COLO668 (cell line): ENCODE data around the gene ZNF532.
"Not testable (repeated sequence)": the region's sequence is repeated elsewhere in the genome, so short reads cannot be mapped to it uniquely, and the experiment has no call there.

Experiments
- DNase-seq: peaks from one replicate; lab custom pipeline; 2025; ENCODE audit not compliant: unreplicated experiment; lab: John Stamatoyannopoulos, UW

ZNF532 gene

GRCh38 chr18:59002974-59003594, 138.4 kb downstream of the ZNF532 start:
- DNase-seq: no peak

DNA sequence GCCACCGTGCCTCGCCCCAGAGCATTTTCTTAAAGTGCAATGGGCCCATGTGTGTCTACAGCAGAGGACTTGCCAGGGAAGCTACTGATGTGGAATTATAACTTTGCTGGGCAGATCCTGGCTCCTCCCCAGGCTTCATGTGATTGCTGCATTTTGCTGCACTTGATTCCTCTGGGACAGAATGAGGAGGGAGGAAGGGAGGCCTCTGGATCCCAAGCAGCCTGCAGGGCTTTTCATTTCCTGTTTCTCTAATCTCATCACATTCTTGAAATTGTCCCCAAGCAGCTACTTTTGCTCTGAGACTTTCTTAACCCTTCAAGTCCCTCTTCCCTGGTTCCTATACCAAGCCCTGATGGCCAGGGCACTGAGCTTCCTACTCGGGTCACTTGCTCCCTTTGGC, 140.6 kb downstream of the ZNF532 start:
- DNase-seq: no peak

DNA sequence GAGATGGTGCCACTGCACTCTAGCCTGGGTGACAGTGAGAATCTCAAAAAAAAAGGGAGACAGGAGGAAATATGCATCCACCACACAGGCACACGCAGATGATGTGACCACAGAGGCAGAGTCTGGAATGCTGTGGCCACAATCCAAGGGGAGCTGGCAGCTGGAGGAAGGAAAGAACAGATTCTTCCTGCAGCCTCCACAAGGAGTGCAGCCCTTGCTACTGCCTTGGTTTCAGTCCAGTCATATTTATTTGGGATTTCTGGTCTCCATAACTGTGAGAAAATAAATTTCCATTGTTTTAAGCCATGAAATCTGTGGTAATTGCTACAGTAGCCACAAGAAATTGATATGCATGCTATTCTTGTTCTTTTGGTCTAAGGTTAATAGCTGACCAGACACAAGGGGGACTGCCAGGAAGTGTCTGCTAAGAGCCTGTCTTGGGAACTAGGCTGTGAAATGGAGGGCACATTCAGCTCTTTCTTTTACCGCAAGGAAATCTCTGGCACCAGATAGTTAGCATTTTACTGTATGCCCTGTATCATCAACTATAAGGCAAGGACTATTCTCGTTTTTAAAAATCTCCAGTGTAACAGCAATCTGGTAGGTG, 141.9 kb downstream of the ZNF532 start:
- no peak for DNase-seq

- DNase-seq: no peak
Observed at GRCh38 chr18:59008302-59008974, 143.8 kb downstream of the ZNF532 start.

DNA sequence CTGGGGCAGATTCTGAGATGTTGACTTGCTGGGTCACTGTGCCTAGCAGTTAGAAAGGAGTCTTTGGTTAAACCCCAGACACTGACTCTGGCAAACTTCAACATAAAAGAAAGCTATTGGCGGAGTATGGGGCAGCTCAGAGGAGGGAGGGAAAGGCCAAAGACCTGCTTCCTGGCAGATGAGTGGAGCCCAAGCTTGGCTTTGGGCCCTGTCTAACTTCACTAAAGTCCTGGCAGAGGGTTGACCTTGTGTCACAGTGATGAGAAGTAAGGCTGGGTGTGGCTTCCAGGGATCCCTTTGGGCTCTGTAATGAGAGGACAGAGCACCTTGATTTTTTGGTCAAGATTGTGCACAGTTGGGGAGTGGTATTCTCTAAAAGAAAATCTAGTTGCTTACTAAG, 145.2 kb downstream of the ZNF532 start:
- no peak for DNase-seq

GRCh38 chr18:59011289-59011688, 146.6 kb downstream of the ZNF532 start:
- DNase-seq: no peak

- DNase-seq: no peak
Observed at GRCh38 chr18:59011786-59012185, 147.1 kb downstream of the ZNF532 start.

DNA sequence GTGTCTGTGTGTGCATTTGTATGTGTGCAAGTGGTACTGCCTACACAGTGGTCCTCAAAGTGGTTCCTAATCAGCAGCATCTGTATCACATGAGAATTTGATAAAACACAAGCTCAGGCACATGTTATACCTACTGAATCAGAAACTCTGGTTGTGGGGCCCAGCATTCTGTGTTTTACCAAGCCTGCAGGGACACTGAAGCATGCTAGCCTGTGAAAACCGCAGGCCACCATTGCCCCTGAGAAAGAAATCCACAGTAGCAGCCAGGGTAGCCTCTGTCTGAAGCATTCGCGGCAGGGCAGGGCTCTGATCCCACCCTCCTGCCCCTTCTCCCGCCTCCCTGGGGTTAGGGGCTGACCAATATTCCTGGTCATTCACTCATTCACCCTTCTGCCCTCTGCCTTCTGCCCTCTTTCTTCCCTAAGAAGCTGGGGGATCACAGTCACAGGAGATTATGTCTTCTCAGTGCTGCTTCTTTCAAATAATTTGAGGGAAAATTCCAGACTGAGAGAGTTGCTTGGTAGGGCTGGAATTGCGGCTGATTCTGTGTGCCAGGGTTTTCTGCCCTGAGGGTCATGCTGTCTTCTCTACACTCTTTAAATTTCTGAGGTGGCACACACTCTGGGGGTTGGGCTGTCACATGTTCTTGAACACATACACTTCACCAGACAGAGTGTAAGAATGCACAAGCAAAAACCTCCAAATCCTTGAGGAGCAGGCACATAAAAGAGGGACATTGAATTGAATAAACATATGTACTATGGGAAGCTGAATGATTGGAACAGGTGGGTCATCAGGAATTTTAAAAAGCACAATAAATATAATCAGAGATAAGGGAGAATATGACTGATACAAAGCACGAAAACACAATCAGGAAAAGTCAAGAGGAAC, 148.4 kb downstream of the ZNF532 start:
- DNase-seq: no peak

GRCh38 chr18:59013744-59014143, 149.1 kb downstream of the ZNF532 start:
- DNase-seq: no peak

- DNase-seq: no peak
Observed at GRCh38 chr18:59015531-59016152, 151.0 kb downstream of the ZNF532 start.

GRCh38 chr18:59021500-59021899, 156.8 kb downstream of the ZNF532 start:
- DNase-seq: peak; percentile 76

- no peak for DNase-seq
Observed at GRCh38 chr18:59022167-59022945, 157.7 kb downstream of the ZNF532 start.

GRCh38 chr18:59024829-59025228, 160.2 kb downstream of the ZNF532 start:
- DNase-seq: no peak

DNA sequence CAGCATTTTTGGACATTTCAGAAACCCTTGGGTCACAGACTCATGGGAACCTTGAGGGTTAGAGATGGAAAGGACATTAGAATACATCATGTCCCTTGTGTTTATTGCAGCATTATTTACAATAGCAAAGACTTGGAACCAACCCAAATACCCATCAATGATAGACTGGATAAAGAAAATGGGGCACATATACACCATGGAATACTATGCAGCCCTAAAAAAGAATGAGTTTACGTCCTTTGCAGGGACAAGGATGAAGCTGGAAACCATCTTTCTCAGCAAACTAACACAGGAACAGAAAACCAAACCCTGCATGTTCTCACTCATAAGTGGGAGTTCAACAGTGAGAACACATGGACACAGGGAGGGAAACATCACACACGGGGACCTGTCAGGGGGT, 160.9 kb downstream of the ZNF532 start:
- not testable (repeated sequence) for DNase-seq

DNA sequence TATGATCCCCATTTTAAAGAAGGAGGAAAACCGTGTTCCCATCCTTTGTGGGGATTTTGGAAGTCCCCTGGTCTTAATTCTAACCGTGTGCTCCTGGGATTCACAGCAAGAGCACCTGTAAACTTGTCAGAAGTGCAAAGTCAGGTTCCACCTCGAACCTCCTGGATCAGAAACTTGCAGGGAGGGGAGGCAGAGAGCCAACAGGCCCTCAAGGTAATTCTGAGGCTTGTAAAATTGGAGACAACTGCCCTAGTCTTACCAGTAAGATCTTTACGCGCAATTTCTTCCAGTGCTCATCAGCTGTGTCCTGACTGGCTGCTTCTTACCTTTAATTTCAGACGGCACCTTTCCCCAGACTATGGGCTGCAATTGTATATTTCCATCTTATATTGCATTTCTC, 161.7 kb downstream of the ZNF532 start:
- DNase-seq: no peak

GRCh38 chr18:59026831-59027410, 162.2 kb downstream of the ZNF532 start:
- DNase-seq: no peak

DNA sequence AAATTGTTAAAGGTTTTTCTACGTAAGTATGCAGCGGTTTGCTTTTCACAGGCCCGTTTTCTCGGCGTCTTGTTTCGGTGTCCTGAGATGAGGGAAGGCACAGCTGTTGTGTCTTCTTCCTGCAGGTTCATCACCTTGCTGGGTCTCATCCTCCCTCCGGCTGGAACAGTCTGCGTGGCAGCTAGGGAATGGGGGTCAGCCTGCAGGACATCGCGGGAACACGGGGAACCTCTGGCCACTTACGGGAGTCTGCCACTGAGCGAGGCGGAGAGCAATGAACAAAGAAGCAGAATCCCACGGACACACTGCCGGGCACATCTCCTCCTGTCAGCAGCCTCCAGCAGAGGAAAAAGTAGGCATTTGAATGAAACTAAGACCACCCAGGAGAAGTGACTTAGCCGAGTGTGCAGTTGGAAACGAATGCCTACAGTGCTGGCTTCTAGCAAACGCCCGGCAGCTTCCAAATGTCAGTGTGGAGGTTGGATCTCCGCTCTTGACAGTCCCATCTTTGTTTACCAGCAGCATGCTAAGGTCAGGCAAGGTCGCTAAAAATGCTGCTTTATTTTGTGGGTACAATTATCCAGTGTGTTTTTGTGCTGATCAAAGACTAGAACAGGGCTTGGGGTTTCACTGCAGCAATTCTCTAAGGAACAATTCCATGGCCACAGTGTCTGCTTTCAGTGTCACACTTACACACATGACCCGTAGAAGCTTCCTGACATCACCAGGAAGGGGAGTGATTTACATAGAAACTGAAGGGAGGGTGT, 165.2 kb downstream of the ZNF532 start:
- DNase-seq: no peak

DNA sequence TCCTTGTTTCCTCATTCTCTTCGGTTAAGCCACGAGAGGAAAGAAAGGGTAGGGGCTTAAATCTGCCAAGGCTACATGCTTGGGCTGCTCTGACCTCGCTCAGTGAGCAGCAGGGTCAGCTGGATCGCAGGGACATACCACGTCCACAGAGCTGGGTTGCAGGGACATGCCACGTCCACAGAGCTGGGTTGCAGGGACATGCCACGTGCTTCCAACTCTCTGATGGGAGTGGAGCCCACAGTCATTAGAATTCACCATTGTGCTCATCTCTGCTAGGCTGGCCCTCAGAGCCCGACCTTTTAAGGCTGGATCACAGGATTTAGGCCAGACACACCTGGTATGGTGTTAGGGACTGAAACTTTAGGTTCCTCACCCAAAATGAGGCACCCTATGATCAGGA, 167.6 kb downstream of the ZNF532 start:
- DNase-seq: no peak

DNA sequence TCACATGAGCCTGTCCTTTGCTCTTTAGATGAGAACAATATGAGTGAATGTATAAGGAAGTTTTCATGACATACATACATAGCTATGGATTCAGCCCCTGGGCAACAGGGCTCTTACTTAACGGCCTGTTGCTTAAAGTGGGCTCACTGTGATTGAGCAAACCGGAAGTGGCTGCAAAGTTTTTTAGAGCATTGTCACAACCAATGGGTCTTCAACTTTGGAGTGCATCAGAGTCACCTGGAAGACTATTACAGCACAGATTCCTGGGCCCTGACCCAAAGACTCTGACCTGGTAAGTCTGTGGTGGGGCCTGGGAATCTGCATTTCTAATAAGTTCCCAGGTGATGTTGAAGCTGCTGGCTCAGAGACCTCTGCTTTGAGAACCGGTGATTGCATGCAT, 168.7 kb downstream of the ZNF532 start:
- no peak for DNase-seq
